AG10803 (cell line): Measurements from ENCODE around the gene CD79B.

Experiments used
- DNase-seq: peaks from one replicate; pipeline ENCODE4 v3.0.0; 2010; ENCODE audit warnings: low read depth
- H3K4me3 ChIP-seq: 2 replicates; pipeline ENCODE4 v1.5.1; 2011; ENCODE audit warnings: mild to moderate bottlenecking, low read length, control low read depth
- TF ChIP-seq, protein P1 (sequence below): conservative IDR thresholded peaks from 2 replicates; pipeline ENCODE4 v1.5.1; 2011; ENCODE audit warnings: mild to moderate bottlenecking, low read length, control low read depth, inconsistent platforms

CD79B gene

DNA sequence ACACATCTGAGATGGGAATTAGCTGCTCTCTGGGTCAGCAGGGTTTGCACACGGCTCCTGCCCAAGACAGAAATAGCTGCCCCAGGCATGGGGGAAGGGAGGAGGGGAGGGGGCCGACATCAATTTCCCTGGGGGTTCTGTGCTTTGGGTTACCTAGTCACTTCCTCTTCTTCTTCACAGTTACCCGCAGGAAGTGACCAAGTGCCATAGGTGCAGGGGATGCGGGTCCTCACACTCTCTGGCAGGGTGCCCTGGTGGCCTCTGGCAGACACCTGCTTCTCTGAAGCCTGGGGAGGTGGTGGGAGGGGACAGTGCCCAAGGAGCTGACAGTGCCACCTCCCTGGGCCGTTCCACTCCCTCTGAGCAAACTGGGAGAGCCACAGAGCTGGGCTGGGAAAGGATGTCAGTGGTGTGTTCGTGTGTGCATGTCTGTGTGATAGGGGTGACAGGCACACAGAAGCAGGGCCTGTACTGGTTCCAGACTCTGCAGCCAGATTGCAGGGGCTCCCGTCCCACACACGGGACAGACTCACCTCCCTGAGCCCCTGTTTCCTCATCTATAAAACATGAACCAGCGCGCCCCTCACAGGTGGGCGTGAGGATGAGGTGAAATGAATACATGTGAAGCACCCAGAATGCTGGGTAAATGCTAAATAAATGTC lies 22.4 kb upstream of the CD79B start:
- TF ChIP-seq, protein P1, sequence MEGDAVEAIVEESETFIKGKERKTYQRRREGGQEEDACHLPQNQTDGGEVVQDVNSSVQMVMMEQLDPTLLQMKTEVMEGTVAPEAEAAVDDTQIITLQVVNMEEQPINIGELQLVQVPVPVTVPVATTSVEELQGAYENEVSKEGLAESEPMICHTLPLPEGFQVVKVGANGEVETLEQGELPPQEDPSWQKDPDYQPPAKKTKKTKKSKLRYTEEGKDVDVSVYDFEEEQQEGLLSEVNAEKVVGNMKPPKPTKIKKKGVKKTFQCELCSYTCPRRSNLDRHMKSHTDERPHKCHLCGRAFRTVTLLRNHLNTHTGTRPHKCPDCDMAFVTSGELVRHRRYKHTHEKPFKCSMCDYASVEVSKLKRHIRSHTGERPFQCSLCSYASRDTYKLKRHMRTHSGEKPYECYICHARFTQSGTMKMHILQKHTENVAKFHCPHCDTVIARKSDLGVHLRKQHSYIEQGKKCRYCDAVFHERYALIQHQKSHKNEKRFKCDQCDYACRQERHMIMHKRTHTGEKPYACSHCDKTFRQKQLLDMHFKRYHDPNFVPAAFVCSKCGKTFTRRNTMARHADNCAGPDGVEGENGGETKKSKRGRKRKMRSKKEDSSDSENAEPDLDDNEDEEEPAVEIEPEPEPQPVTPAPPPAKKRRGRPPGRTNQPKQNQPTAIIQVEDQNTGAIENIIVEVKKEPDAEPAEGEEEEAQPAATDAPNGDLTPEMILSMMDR, result no peak
- no peak for DNase-seq
- H3K4me3 ChIP-seq, result no peak overlapping the region

DNA sequence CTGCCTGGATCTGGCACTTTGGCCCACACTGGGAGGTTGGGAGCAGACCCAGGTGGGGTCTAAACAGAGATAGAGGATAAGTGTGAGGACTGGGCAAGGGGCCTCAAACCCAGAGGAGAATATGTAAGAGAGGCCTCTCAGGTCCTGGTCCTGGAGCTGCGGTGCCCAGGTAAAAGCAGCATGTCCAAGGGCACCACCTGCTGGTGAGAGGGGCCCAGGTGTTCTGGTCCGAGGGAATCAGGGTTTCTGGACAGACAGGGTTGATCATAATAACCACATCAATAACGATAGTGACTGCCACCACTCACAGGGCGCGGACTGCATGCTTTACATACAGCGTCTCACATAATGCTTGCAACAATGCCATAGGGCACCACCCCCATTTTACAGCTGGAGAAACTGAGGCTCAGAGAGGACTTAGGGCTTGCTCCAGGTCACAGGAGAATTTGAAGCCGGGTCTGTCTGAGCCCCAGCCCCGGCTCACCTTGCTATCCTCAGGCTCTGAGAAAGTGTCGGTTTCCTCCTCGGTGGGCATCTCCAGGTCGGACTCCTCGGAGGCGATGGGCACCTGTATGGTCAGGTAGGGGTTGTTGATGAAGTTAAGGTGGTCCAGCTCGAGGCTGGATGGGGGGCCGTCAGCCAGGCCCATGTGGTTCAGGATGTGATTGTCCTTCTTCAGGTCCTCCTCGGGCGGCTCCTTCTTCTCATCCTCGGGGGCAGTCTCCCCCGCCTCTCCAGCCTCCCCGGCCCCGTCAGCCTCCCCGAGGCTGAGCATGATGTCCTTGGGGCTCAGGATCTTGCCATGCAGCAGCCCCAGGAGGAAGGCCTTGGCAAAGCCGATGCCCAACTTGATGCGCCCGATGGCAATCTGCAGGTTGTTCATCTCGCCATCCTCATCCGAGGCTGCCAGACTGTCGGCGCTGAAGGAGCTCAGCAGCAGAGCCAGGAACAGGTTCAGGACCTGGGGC lies 19.1 kb upstream of the CD79B start:
- TF ChIP-seq, protein P1, result no peak
- DNase-seq, result no peak
- H3K4me3 ChIP-seq, result no peak overlapping the region

DNA sequence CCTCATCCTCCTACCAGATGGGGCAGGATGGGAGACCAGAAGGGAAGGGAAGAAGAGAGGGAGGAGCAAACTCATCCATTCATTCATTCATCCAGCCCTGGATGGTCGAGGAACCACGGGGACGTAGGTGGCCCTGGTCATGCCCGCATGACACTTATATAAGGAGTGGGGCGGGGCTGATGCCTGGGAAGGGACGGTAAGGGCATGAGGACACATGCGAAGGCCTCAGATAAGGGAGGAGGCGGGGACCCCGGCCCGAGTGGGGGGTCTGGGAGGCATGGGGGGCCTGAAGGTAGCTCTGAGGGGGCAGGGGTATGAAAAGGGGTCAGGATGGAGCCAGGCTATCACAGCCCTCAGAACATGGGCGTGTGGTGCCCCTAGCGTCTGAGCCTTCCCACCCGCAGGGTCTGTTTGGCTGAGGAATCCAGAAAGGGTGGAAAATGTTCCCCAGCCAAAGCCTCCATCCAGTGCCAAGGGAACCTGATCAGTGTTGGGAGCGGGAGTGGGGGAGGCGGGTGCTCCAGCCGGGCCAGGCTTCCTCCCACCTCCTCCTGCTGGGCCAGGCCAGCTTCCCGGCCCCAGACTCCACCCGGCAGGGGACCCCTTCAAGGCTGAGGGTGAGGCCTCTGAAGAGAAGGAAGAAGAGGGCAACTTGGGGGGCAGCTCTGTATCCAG lies 17.6 kb upstream of the CD79B start:
- no peak overlapping the region for H3K4me3 ChIP-seq
- no peak for DNase-seq
- TF ChIP-seq, protein P1, result no peak

DNA sequence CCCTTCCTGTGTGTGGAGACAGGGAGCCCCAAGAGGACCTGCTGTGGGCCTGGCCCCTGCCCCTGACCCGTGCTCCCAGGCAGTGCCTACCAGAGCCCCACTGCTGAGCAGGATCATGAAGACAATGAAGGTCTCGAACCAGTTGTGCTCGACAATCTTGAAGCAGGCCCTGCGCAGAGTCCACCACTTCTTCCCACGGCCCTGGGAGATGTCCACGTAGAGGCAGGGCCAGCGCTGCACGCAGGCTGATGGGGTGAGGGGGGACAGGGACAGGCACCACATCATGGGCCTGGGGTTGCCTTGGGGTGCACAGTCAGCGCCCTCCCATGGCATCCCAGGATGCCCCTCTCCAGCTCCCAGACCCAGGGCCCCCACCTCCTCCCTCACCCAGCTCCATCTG lies 16.4 kb upstream of the CD79B start:
- no peak overlapping the region for H3K4me3 ChIP-seq
- TF ChIP-seq, protein P1, result no peak
- DNase-seq, result no peak

DNA sequence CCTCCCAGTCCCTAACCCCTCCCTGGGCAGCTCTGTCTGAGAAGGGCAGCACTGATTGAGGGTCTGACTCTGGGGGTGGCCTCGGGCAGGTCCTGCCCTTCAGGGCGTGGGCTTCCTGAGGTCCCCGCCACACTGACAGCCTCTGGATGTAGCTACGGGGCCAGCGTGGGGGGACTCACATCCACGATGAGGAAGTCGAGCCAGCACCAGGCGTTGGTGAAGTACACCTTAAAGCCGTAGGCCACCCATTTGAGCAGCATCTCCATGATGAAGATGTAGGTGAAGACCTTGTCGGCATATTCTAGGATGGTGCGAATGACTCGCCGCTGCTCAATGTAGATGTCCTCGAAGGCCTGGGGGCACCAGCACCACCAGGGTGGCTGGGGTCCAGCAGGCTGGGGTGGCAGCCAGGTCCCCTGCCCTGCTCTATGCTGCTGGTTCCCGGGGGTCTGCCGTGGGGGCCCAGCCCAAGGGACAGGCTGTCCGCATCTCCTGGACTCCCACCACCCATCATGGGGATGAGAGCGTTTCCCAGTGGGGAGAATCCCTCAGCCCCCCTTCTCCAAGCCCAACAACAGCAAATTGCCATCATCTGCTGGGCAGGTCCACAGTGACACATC lies 15.7 kb upstream of the CD79B start:
- TF ChIP-seq, protein P1, result no peak
- no peak overlapping the region for H3K4me3 ChIP-seq
- DNase-seq, result no peak

DNA sequence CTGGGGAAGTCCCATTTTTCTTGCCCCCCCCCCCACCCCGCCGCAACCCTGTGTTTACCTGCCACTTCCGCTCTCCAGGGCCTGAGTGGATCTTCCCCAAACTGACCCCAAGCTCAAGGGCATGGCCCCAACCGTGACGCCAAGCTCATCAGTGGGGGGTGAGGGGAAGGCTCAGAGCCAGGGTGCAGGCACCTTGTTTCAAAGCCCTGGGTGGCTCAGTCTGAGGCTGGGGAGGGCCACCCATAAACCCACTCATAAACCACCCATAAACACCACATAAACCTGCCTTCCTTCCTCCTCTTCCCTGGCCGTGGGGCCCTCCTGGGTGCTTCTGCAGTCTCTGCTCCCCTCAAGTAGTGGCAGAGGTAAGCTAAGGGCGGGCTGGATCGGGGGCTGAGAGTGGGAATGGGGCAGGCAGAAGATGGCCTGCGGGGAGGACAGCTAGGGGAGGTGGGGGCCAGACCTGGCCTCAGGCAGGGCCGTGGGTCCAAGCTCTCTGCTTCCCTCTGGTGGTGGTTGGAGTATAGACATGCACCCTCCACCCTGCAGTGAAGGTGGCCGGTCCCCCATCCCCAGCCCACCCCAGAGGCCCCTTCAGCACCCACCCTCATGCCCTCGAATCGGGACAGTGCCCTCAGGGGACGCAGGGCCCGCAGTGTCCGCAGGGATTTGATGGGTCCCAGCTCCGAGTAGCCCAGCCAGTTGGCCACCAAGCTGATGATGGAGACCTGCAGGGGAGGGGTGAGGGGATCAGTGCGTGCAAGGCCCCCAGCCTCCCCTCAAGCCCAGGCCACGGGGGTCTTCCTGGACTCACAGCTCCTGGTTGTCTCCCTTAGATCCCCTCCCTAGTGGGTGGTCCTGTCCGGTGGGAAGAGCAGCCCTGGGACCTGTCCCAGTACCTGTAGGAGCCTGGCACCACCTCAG lies 14.6 kb upstream of the CD79B start:
- H3K4me3 ChIP-seq, result no peak overlapping the region
- DNase-seq, result peak; percentile 15
- TF ChIP-seq, protein P1, result peak; percentile 70
